Measurements from ENCODE around the gene TMEM171. TPM values are rescaled to one million over a fixed set of nuclear protein-coding genes. Genes with fewer than 3 reads are reported as not detected.

Gene TMEM171
- total and polyA plus RNA-seq, 2 donors = 0.19 to 0.62 TPM

DNA sequence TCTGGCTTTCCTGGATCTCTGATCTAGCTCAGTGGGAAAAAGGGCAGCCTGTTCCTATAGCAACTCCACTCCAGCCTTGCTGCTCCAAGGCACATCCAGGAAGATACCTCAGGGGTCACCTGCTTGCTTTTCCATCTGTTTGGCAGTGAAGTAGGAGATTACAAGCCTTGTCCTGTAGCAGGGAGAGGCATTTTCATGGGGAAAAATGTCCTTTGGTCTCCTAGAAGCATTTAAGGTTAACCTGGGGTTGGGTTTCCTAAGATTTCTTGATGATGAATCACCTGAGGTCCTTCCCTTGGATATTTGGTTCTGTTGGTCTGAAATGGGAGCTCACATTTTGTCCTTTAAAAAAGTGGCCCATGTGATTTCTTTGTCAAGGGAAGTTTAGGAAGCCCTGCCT, 51.1 kb downstream of the TMEM171 start:
- no peak overlapping the region for H3K4me3 ChIP-seq (ENCODE audit: low read length in 2 of 2)
- no peaks in the 10 kb centered on the region for H3K9me3 ChIP-seq (ENCODE audit: control insufficient read depth in 2 of 2, insufficient read depth in 1 of 2, low read length in 1 of 2)
- H3K27me3 ChIP-seq (ENCODE audit: control insufficient read depth in 2 of 2, insufficient read depth in 1 of 2, low read length in 1 of 2) = peaks cover 0 to 9% of the 10 kb centered on the region in 2 donors
- no peaks in the 10 kb centered on the region for H3K4me1 ChIP-seq (ENCODE audit: control insufficient read depth in 2 of 2, insufficient read depth in 2 of 2, low read length in 2 of 2)
- no peak overlapping the region for H3K27ac ChIP-seq (ENCODE audit: low read depth in 1 of 2, low read length in 1 of 2)
- DNase-seq (ENCODE audit: low read depth in 6 of 9, low spot score in 9 of 9) = no peak
- no peaks in the 10 kb centered on the region for H3K36me3 ChIP-seq (ENCODE audit: control insufficient read depth in 2 of 2, insufficient read depth in 2 of 2, low read length in 1 of 2)

DNA sequence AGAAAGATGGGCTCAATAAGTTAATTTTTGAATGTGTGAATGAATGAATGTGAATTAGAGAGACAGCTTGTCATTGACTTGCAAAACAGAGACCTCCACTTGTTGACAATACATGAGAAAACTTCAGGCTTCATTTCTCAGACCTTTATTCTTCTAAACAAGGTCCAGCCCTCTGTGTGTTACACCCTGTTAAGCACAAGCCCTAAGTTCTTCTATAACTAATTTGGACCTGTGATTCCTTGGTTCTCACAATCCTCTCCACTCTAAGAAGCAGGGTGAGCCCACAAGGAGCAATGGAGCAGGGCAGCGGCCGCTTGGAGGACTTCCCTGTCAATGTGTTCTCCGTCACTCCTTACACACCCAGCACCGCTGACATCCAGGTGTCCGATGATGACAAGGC, 52.6 kb downstream of the TMEM171 start, which contains the start of gene TMEM174:
TMEM174 (plus strand) TSS at position 243 of the 400 bp plus-strand sequence; CDS start at position 294, 51 bp downstream.
- Histone ChIP-seq H3K9me3 (ENCODE audit: control insufficient read depth in 2 of 2, insufficient read depth in 1 of 2, low read length in 1 of 2) (no peaks in the 10 kb centered on the region), H3K27me3 (ENCODE audit: control insufficient read depth in 2 of 2, insufficient read depth in 1 of 2, low read length in 1 of 2) (peaks cover 0 to 9% of the 10 kb centered on the region in 2 donors), H3K4me1 (ENCODE audit: control insufficient read depth in 2 of 2, insufficient read depth in 2 of 2, low read length in 2 of 2) (no peaks in the 10 kb centered on the region), H3K4me3 (ENCODE audit: low read length in 2 of 2) (no peak within 1 kb of the TSS), H3K27ac (ENCODE audit: low read depth in 1 of 2, low read length in 1 of 2) (no peak within 1 kb of the TSS), H3K36me3 (ENCODE audit: control insufficient read depth in 2 of 2, insufficient read depth in 2 of 2, low read length in 1 of 2) (no peaks in the 10 kb centered on the region)
- DNase-seq (ENCODE audit: low read depth in 6 of 9, low spot score in 9 of 9) = no peak
- 96% methylated on average over 5 of the region's 5 CpGs for whole genome bisulfite sequencing

DNA sequence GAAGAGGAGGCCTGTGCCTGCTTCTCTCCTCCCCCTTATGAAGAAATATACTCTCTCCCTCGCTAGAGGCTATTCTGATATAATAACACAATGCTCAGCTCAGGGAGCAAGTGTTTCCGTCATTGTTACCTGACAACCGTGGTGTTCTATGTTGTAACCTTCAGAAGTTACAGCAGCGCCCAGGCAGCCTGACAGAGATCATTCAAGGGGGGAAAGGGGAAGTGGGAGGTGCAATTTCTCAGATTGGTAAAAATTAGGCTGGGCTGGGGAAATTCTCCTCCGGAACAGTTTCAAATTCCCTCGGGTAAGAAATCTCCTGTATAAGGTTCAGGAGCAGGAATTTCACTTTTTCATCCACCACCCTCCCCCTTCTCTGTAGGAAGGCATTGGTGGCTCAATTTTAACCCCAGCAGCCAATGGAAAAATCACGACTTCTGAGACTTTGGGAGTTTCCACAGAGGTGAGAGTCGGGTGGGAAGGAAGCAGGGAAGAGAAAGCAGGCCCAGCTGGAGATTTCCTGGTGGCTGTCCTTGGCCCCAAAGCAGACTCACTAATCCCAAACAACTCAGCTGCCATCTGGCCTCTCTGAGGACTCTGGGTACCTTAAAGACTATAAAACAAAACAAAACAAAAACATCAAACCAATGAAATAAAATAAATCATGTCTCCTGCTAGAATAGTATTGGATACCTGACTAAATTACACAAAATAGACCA, 53.9 kb downstream of the TMEM171 start:
- Histone ChIP-seq H3K27ac (ENCODE audit: low read depth in 1 of 2, low read length in 1 of 2) (no peak overlapping the region), H3K27me3 (ENCODE audit: control insufficient read depth in 2 of 2, insufficient read depth in 1 of 2, low read length in 1 of 2) (peaks cover 0 to 9% of the 10 kb centered on the region in 2 donors), H3K4me3 (ENCODE audit: low read length in 2 of 2) (no peak overlapping the region), H3K4me1 (ENCODE audit: control insufficient read depth in 2 of 2, insufficient read depth in 2 of 2, low read length in 2 of 2) (no peaks in the 10 kb centered on the region), H3K36me3 (ENCODE audit: control insufficient read depth in 2 of 2, insufficient read depth in 2 of 2, low read length in 1 of 2) (no peaks in the 10 kb centered on the region), H3K9me3 (ENCODE audit: control insufficient read depth in 2 of 2, insufficient read depth in 1 of 2, low read length in 1 of 2) (no peaks in the 10 kb centered on the region)
- WGBS = 49% methylated on average over 8 of the region's 8 CpGs
- no peak for DNase-seq (ENCODE audit: low read depth in 6 of 9, low spot score in 9 of 9)

DNA sequence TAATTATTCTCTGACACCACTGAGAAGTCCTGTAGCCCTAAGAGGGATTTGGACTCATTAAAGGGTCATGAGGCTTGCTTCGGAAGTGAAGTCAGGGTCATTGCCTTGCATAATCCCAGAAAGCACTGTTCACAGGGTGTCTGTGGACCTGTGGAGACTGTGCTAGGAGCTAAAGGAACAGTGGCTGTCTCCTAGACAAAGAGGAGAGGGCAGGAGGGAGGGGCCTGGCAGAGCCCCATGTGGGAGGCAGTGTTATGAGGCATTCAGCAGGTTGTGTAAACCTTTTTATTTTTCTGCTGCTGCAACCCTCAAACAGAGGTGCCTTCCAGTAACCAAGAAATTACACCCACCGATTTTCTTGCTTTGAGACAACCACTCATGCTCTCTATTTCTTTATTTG, 55.9 kb downstream of the TMEM171 start:
- H3K4me1 ChIP-seq (ENCODE audit: control insufficient read depth in 2 of 2, insufficient read depth in 2 of 2, low read length in 2 of 2) = no peaks in the 10 kb centered on the region
- peaks cover 0 to 9% of the 10 kb centered on the region in 2 donors for H3K27me3 ChIP-seq (ENCODE audit: control insufficient read depth in 2 of 2, insufficient read depth in 1 of 2, low read length in 1 of 2)
- H3K27ac ChIP-seq (ENCODE audit: low read depth in 1 of 2, low read length in 1 of 2) = no peak overlapping the region
- H3K9me3 ChIP-seq (ENCODE audit: control insufficient read depth in 2 of 2, insufficient read depth in 1 of 2, low read length in 1 of 2) = no peaks in the 10 kb centered on the region
- no peak overlapping the region for H3K4me3 ChIP-seq (ENCODE audit: low read length in 2 of 2)
- WGBS = 86% methylated on average over 2 of the region's 2 CpGs
- no peak for DNase-seq (ENCODE audit: low read depth in 6 of 9, low spot score in 9 of 9)
- H3K36me3 ChIP-seq (ENCODE audit: control insufficient read depth in 2 of 2, insufficient read depth in 2 of 2, low read length in 1 of 2) = no peaks in the 10 kb centered on the region

DNA sequence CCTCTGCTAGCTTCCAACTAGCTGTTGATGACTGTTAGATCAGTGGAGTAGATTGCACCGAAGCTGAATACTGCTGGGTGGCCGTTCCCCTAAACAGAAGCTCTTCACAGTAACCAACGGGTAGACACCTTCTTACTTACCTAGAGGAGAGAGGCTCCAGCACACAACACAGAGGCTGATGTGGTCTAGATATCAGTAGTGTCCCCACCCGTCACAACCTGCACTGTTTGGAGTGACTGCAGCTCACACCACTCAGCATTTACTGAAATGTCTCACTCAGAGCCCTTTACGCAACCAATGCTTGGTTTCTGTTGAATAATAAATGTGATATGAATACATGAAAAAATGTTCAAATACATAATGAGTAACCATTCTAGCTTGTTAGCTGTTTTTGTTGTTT, 57.9 kb downstream of the TMEM171 start:
- Histone ChIP-seq H3K36me3 (ENCODE audit: control insufficient read depth in 2 of 2, insufficient read depth in 2 of 2, low read length in 1 of 2) (no peaks in the 10 kb centered on the region), H3K27me3 (ENCODE audit: control insufficient read depth in 2 of 2, insufficient read depth in 1 of 2, low read length in 1 of 2) (peaks cover 0 to 9% of the 10 kb centered on the region in 2 donors), H3K4me3 (ENCODE audit: low read length in 2 of 2) (no peak overlapping the region), H3K27ac (ENCODE audit: low read depth in 1 of 2, low read length in 1 of 2) (no peak overlapping the region), H3K9me3 (ENCODE audit: control insufficient read depth in 2 of 2, insufficient read depth in 1 of 2, low read length in 1 of 2) (no peaks in the 10 kb centered on the region), H3K4me1 (ENCODE audit: control insufficient read depth in 2 of 2, insufficient read depth in 2 of 2, low read length in 2 of 2) (no peaks in the 10 kb centered on the region)
- WGBS = 92% methylated on average over 5 of the region's 5 CpGs
- DNase-seq (ENCODE audit: low read depth in 6 of 9, low spot score in 9 of 9) = no peak

DNA sequence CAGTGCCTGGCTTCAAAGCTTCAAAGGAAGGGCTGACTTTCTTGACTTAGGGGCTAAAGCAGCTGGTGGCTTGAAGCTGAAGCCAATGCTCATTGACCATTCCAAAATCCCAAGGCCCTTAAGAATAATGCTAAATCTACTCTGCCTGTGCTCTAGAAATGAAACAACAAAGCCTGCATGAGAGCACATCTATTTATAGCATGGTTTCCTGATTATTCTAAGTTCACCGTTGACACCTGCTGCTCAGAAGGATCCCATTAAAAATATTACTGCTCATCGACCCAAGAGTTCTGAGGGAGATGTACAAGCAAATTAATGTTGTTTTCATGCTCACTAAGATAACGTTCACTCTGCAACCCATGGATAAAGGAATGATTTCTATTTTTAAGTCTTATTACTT, 59.4 kb downstream of the TMEM171 start:
- 48% methylated on average over 3 of the region's 3 CpGs for WGBS
- Histone ChIP-seq H3K4me3 (ENCODE audit: low read length in 2 of 2) (no peak overlapping the region), H3K9me3 (ENCODE audit: control insufficient read depth in 2 of 2, insufficient read depth in 1 of 2, low read length in 1 of 2) (peaks cover 0 to 1% of the 10 kb centered on the region in 2 donors), H3K36me3 (ENCODE audit: control insufficient read depth in 2 of 2, insufficient read depth in 2 of 2, low read length in 1 of 2) (no peaks in the 10 kb centered on the region), H3K27me3 (ENCODE audit: control insufficient read depth in 2 of 2, insufficient read depth in 1 of 2, low read length in 1 of 2) (peaks cover 0 to 9% of the 10 kb centered on the region in 2 donors), H3K27ac (ENCODE audit: low read depth in 1 of 2, low read length in 1 of 2) (no peak overlapping the region), H3K4me1 (ENCODE audit: control insufficient read depth in 2 of 2, insufficient read depth in 2 of 2, low read length in 2 of 2) (no peaks in the 10 kb centered on the region)
- DNase-seq (ENCODE audit: low read depth in 6 of 9, low spot score in 9 of 9) = no peak

DNA sequence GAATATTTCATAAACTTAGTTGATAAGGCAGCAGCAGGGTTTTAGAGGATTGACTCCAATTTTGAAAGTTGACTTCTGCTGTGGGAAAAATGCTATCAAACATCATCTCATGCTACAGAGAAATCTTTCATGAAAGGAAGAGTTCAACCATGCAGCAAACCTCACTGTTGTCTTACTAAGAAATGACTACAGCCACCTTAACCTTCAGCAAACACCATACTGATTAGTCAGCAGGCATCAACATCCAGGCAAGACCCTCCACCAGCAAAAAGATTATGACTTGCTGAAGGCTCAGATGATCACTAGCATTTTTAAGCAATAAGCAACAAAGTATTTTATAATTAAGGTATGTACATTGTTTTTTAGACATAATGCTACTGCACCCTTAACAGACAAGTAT, 60.2 kb downstream of the TMEM171 start:
- peaks cover 0 to 8% of the 10 kb centered on the region in 2 donors for H3K27me3 ChIP-seq (ENCODE audit: control insufficient read depth in 2 of 2, insufficient read depth in 1 of 2, low read length in 1 of 2)

More for the DNA sequence above, 60.2 kb downstream of the TMEM171 start:
- Histone ChIP-seq H3K4me3 (ENCODE audit: low read length in 2 of 2) (no peak overlapping the region), H3K4me1 (ENCODE audit: control insufficient read depth in 2 of 2, insufficient read depth in 2 of 2, low read length in 2 of 2) (no peaks in the 10 kb centered on the region), H3K27ac (ENCODE audit: low read depth in 1 of 2, low read length in 1 of 2) (no peak overlapping the region), H3K36me3 (ENCODE audit: control insufficient read depth in 2 of 2, insufficient read depth in 2 of 2, low read length in 1 of 2) (no peaks in the 10 kb centered on the region), H3K9me3 (ENCODE audit: control insufficient read depth in 2 of 2, insufficient read depth in 1 of 2, low read length in 1 of 2) (peaks cover 0 to 1% of the 10 kb centered on the region in 2 donors)
- DNase-seq (ENCODE audit: low read depth in 6 of 9, low spot score in 9 of 9) = no peak

Other genes with a start within 250 kb of the TMEM171 start
- gene FCHO2, start 164.5 kb upstream of the TMEM171 start, total RNA-seq = 7.7 TPM
- gene FCHO2, start 164.5 kb upstream of the TMEM171 start, polyA plus RNA-seq = 17.8 TPM
- gene TMEM174, start 52.6 kb downstream of the TMEM171 start, total RNA-seq = not detected
- 0.02 TPM for gene TMEM174, start 52.6 kb downstream of the TMEM171 start, polyA plus RNA-seq